Measurements from ENCODE around the gene CAV3.

- TF ChIP-seq EZH2phosphoT487 (IDR thresholded peaks at IDR 0.05; ENCODE audit: insufficient read depth, low read depth), result no peak
- TF ChIP-seq EZH2 (IDR thresholded peaks at IDR 0.05; ENCODE audit: insufficient read depth, poor library complexity, severe bottlenecking), result no peak
Observed at GRCh38 chr3:8760506-8760905, 26.9 kb downstream of the CAV3 start.
